HG03139 (cell line): ENCODE data around the gene KIAA0930.

ENCODE experiments used
- ATAC-seq: cut with Tn5 transposase; IDR thresholded peaks from one replicate; pipeline ENCODE4 v1.9.1; 2021; ENCODE audit not compliant: unreplicated experiment

KIAA0930 gene

GRCh38 chr22:45185718-45186514 lies 54.8 kb downstream of the KIAA0930 start:
- no peak for ATAC-seq

DNA sequence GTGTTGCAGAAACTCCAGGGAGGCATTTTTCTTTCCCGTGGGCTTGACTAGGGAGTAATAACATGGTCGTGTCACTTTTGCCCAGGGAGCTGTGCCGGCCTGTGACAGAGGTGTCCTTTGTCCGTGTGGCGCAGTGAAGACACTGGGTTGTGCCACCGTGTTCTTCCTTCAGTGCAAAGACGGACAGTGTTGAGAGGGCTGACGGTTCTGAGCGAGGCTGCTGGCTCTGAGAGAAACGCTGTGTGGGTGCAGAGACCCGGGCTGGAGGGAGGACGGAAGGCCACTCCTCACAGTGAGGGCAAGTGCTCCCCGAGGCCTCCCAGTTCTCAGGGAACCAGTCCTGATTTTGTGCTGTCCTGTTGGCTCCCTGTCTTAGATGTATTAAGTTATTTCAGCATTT lies 56.7 kb downstream of the KIAA0930 start:
- ATAC-seq: no peak

DNA sequence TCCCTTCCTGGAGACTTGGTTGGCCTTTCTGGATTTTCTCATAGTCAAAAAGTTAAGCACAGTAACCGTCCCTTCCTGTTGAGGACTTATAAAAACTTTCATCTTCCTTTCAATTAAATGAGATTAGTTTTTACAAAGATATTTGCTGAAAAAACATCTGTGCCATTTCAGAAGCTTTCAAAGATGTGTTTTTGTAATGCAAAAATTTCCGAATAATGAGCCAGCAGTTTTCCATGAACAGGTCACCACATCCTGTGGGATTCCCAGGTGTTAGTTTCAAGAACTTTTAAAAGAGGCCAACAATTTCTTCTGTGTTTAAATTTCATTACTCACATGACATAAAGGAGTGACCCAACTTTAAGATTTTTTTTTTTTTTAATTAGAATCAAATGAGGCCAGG lies 58.9 kb downstream of the KIAA0930 start:
- no peak for ATAC-seq

DNA sequence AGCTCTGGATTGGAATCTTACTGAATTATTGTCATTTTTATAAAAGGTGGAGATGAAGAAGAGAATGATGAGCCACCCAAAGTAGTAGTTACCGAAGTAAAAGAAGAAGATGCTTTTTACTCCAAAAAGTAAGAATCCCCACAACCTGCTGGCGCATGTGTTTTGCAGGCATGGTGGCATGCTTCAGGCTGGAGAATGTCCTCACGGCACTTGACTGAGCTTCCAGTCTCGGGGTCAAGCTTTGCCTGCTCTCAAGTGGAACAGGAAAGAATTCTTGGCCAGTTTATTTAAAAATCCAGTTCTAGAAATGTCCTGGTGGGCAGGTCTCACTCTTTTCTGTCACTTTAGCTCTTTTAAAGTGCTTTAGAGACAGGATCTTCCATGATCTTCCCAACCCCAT lies 59.5 kb downstream of the KIAA0930 start:
- no peak for ATAC-seq

DNA sequence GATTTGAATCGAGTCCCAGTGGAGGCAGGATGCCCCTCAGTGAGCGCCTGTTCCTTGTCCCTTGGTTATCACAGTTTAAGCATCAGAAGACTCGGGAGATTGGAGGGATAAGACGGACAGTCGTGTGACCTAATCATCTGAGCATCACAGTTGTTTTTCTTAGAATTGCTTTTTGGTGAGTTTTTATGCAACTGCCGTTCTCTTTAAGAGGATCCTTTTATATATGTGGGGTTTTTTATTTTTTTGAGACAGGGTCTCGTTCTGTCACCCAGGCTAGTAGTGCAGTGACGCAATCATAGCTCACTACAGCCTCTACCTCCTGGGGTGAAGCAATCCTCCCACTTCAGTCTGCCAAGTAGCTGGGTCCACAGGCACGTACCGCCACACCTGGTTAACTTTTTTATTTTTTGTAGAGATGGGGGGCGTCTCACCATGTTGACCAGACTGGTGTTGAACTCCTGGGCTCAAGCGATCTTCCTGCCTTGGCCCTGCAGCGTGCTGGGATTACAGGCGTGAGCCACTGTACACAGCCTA lies 60.5 kb downstream of the KIAA0930 start:
- no peak for ATAC-seq

GRCh38 chr22:45179276-45180049 lies 61.2 kb downstream of the KIAA0930 start:
- ATAC-seq: no peak

DNA sequence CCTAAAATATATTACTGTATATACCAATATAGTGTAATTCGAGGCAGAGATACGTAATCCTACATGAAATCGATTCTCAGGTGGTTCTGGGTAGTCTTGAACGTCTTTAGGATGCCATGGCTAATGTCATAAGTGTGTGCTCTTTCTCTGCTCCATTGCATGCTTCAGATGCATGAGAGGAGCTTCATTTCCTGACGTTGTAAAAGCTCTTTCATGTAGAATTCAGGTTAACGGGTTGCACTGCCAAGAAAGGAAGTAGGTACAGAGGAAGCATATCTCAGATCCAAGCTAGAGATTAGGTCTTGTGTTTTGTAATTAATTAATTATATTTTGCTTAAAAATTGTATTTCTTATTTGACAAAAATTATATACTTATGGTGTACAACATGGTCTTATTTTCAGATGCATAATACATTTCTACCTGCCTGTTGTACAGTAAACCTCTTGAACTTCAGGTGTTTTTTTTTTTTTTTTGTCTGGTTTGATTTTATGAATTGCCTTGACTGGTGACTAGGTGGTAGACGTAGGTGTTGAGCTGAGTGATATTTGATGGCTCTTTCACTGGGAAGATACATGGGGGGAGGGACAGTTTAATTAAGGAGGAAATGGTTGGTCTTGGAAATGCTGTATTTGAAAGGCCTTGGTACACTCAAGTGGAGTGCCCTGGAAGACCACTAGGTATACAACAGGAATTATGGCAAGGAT lies 67.7 kb downstream of the KIAA0930 start:
- no peak for ATAC-seq

DNA sequence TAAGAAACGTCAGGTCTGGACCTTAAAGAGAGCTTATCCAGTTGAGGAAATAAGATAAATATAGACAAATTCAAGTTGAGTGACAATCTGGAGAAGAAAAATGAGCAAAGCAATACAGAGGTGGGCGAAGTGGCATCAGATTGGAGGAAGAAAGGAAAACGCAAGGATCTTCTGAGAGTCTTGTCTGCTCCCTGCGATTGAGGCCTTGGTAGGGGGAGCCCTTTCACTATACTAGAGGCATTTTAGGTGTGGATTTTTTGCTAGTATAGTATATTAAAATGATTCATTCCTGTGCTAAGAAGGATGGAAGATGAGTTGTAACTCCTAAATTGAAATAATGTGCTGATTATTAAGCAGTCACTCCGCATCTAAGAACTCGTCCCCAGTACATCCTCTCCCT lies 68.9 kb downstream of the KIAA0930 start:
- no peak for ATAC-seq

GRCh38 chr22:45169591-45170466 lies 70.9 kb downstream of the KIAA0930 start:
- no peak for ATAC-seq

DNA sequence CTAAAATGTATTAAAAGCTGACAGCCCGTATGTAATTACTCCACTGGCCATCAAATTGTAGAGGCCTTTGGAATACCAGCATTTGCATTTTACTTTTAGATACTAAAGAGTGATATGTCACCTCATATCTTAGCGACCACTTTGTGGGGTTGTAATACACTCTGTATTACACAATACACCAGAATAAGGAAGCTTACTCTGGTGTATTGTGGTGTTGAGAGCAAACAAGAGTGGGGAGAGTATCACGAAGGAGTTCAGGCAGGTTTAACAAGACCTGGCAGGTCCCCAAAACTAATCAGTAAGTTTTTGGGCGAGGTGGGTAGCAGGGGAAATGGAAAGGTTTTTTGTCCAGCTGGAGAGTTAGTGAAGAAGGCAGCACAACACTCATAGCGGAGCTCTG lies 73.8 kb downstream of the KIAA0930 start:
- ATAC-seq: no peak

DNA sequence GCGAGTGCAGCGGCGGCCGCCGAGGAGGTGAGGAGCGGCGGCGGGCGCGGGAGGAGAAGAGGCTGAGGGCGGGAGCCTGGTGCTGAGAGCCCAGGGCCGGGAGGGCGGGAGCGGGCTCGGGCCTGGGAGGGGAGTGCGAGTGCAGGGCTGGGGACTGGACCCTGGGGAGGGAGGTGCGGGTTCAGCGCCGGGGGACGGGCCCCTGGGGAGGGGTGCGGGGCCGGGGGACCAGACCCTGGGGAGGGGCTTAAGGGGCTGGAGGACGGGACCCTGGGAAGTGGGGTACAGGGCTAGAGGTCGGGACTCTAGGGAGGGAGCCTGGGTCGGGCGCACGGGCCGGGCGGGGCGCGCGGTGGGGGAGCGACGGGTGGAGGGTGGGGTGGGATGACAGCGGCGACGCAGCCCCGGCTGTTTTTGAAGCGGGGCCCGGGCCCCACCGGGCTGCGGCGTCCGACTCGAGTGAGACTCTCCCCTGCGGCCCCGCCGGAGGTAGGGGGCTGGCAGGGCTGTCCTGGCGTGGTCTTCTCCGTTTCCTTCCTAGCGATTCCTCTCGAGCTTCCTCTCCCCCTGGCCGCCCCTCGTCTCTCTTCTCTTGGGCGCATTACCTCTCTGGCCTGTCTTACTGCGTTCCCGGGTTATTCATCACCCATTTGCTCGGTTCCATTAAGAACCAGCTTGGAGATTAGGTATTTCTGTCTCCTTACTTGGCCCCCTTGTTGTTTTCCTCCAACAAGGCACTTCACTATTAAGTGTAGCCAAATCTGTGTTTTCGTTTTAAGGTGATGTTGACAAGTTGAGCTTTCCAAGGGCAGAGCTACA lies 76.2 kb downstream of the KIAA0930 start:
- ATAC-seq: peak; percentile 19

DNA sequence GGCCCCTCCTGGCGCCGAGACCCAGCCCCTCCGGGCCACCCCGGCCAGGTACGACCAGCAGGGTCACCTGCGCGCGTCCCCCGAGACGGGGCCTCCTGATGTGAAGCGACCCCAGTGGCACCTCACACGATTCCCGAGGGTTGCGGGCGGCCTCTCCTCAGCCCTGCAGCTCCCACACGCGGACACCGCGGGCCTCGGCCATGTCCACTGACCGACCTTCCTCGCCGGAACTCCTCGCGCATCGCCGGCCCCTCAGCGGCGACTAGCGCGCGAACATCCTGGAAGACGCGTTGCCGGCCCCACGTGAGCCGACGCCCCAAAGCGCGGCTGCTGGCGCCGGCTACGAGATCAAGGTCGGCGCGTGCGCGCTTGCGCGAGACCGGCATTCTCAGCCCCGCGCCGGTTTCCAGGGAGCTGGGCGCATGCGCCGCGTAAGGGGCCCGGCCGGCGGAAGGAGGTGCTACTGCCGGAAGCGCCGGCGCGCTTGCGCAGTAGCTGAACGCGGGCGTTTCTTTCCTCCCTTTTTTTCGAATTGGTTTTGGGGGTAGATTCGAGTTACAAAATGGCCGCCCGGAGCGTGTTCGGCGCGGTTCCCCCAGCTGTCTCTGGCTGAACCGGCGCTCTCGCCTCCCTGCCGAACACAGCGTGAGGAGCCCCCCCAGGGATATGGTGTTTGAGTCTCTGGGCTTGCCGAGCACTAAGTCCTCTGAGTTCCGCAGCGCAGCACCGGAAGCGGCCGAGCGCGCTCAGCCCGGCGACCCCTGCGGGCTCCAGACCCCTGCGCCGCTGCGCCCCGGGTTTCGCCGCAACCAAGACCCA lies 77.0 kb downstream of the KIAA0930 start, which contains the start of gene NUP50:
Gene NUP50, plus strand, starts transcription at position 475 of the 819 bp plus-strand sequence. CDS start 4,253 bp downstream, outside the sequence.
- ATAC-seq: peak; percentile 63

DNA sequence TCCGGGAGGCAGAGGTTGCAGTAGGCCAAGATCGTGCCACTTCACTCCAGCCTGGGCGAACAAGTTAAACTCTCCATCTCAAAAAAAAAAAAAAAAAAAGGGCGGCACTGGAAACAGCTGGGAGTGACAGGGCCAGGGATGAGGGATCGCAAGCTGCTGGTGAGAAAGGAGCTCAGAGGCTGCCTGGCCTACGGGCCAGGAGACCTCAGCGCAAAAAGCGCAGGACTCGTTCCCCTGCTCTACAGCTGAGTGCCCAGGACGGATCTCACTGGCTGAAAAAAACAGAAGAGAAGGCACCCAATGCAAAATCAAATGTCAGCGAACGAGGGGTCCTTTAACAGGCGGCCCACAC lies 77.6 kb downstream of the KIAA0930 start:
- peak; percentile 5 for ATAC-seq

DNA sequence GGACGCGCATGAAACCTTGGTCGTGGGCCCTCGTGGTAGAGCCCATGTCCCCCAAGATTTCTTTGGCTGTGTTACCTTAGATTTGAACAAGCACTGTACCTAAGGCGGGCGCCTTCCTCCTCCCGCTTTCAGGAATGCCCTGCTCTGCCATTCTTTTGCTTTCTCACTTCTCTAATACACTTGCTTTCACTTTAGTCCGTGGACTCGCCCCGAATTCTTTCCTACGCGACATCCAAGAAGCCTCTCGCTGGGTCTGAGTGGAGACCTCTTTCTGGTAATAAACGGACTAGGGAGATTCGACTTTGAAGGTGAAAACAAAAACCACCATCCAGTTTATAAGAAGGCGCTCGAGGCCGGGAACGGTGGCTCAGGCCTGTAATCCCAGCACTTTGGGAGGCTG lies 78.2 kb downstream of the KIAA0930 start:
- ATAC-seq: no peak

DNA sequence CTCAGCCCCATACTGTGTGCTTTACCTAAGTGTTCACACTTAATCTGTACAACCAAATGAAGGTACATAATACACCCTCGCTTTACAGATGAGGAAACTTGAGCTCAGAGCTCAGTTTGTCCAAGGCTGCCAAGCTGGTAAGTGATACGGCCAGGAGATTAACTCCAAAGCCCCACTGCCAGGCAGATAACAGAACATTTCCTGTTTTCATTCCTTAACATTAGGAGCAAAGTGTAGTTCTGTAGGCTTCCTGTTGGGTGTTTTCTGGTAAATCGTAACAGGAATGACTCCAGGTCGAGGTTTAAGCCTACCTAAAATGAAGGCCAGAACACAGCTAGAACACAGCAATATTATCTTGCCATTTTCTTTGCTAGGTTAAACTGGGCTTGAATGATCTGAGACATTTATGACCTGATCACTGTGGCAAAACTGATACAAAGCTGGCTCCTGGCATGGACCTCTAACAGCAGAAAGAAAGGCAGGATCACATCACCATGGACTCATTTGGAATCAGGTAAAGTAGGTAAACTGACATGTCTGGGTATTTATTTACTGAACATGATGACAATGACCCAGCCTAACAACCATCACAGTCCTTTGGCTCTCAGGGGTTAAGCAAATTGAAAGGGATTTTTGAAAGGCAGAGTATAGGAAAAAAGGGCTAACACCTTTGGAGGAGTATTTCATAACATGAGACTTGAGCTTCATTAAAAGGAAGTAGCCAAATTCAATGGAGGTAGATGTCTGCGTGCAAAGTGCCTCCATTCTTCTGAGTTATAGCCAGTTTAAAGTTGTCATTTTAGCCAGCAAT lies 80.8 kb downstream of the KIAA0930 start:
- ATAC-seq: no peak

- no peak for ATAC-seq
Observed at GRCh38 chr22:45157907-45158306, 82.8 kb downstream of the KIAA0930 start.

DNA sequence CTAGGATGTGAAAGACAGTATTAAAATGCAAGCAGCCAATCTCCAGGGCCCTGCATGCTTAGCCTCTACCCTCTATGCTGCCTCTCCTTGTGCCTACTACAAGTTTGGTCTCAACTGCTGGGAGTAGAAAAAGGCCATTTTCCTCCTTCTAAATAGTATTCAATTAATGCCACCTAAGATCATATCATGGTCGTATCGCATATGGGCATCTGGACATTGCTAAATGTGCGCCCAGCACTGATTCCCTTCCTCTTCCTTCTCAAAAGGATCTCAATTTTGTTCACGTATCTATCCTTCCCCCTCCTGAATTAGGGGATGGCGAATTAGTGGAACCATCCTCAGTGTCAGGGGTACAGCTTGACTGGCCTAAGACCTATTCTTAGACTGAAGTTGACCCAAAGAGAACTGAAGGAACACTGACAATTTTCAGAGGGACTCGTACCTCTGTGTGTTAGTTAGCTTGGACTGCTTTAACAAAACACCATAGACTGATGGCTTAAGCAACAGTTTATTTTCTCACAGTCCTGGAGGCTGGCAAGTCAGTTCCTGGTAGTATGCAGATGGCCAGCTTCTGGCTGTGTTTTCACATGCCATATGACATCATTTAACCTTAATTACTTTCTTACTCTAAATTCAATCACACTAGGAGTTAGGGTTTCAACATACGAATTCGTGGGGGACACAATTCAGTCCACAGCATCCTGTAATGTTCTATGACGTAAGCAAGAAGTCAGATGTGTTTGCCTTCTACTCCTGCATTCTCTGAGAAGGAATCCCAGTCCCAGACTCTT lies 85.4 kb downstream of the KIAA0930 start:
- ATAC-seq: no peak
